Measurements from ENCODE around the gene COL4A5.
"Not testable (repeated sequence)": the region's sequence is repeated elsewhere in the genome, so short reads cannot be mapped to it uniquely, and the experiment has no call there.

COL4A5 gene

GRCh38 chrX:108439426-108439942, at the start of gene COL4A5:
Gene COL4A5, plus strand, starts transcription at chrX:108439838. Its CDS starts 288 bp downstream, at chrX:108440126.
- DNase-seq, result peak in 24 of 51 donors; percentile 0 to 14 (median 6)

- not testable (repeated sequence) for DNase-seq
These were observed 48.5 kb upstream of the COL4A5 start for GRCh38 chrX:108390976-108391717.

GRCh38 chrX:108396188-108396891, 43.3 kb upstream of the COL4A5 start:
- DNase-seq, result no peak

- no peak for DNase-seq
These were observed 42.7 kb upstream of the COL4A5 start for GRCh38 chrX:108396986-108397385.

GRCh38 chrX:108397627-108398391, 41.8 kb upstream of the COL4A5 start:
- no peak for DNase-seq

GRCh38 chrX:108399418-108400165, 40.0 kb upstream of the COL4A5 start:
- DNase-seq, result no peak

GRCh38 chrX:108412783-108413182, 26.9 kb upstream of the COL4A5 start:
- DNase-seq, result no peak

GRCh38 chrX:108415146-108415545, 24.5 kb upstream of the COL4A5 start:
- DNase-seq, result no peak

- no peak for DNase-seq
These were observed 23.7 kb upstream of the COL4A5 start for GRCh38 chrX:108415891-108416290.

GRCh38 chrX:108417257-108417656, 22.4 kb upstream of the COL4A5 start:
- no peak for DNase-seq

- DNase-seq, result no peak
These were observed 20.2 kb upstream of the COL4A5 start for GRCh38 chrX:108419401-108419800.

- no peak for DNase-seq
These were observed 19.2 kb upstream of the COL4A5 start for GRCh38 chrX:108420481-108420880.

- no peak for DNase-seq
These were observed 13.4 kb upstream of the COL4A5 start for GRCh38 chrX:108426262-108426661.

GRCh38 chrX:108435261-108435660, 4.4 kb upstream of the COL4A5 start:
- DNase-seq, result no peak

GRCh38 chrX:108437349-108438109, 2.1 kb upstream of the COL4A5 start:
- DNase-seq, result no peak

GRCh38 chrX:108438110-108438623, 1.5 kb upstream of the COL4A5 start, which contains the start of gene COL4A6:
Gene COL4A6, minus strand, starts transcription at chrX:108438422. Its CDS starts 226 bp downstream, at chrX:108438196.
- peak in 12 of 51 donors; percentile 0 to 33 (median 0) for DNase-seq

- peak in 14 of 51 donors; percentile 0 to 14 (median 0) for DNase-seq
These were observed 491 bp downstream of the COL4A5 start for GRCh38 chrX:108439961-108440696.

GRCh38 chrX:108442901-108443464, 3.3 kb downstream of the COL4A5 start:
- DNase-seq, result no peak

- DNase-seq, result no peak
These were observed 7.7 kb downstream of the COL4A5 start for GRCh38 chrX:108447303-108447702.

All from hypothalamus (tissue), 51 donors.